AG04450 (cell line): ENCODE data around the gene ISL2. TPM values are rescaled to one million over a fixed set of nuclear protein-coding genes. Genes with fewer than 3 reads are reported as not detected.

Experiments used
- CTCF ChIA-PET: fragments of 300-600, 350-600 bp; formaldehyde crosslinking; extraction: SDS; loops from one replicate; lab custom pipeline; 2022; ENCODE audit warnings: antibody characterized with exemption, inconsistent platforms; lab: Charles Lee
- POLR2A ChIA-PET: fragments of 350-600 bp; formaldehyde crosslinking; extraction: SDS; loops from one replicate; lab custom pipeline; 2021; ENCODE audit warnings: antibody characterized with exemption, inconsistent platforms; lab: Yijun Ruan, JAX
- DNase-seq: peaks from one replicate; pipeline ENCODE4 v3.0.0-alpha.2; 2011; ENCODE audit warnings: low read depth, low spot score
- H3K27ac ChIP-seq: one replicate; pipeline ENCODE4 v1.5.1; 2012; ENCODE audit warnings: low read depth, low read length, control low read depth
- H3K27me3 ChIP-seq: one replicate; pipeline ENCODE4 v1.6.0; 2012; ENCODE audit warnings: low read length; ENCODE audit not compliant: control insufficient read depth, insufficient read depth
- H3K4me3 ChIP-seq: 2 replicates; pipeline ENCODE4 v1.5.1; 2011; ENCODE audit warnings: mild to moderate bottlenecking, low read depth, low read length, control low read depth
- H3K9me3 ChIP-seq: 2 replicates; pipeline ENCODE4 v1.5.1; 2012; ENCODE audit warnings: low read length; ENCODE audit not compliant: control insufficient read depth, insufficient read depth
- polyA plus RNA-seq: library from polyadenylated mRNA; depleted of rRNA; stranded (reverse); fragments of >200 nt; gene quantifications from 2 replicates; pipeline ENCODE4 v1.2.3, GENCODE V29; 2011
- TF ChIP-seq, protein P1 (sequence below): IDR thresholded peaks from 2 replicates; pipeline ENCODE4 v1.5.1; 2011; ENCODE audit warnings: low read depth, low read length, control low read depth, inconsistent platforms

The ISL2 gene
- polyA plus RNA-seq, 1 experiment, result 0.83 TPM

- CTCF ChIA-PET, result no interaction called here
- POLR2A ChIA-PET, result no interaction called here
These were observed 37.6 kb upstream of the ISL2 start for GRCh38 chr15:76298986-76299385.

GRCh38 chr15:76299786-76300185 is 36.8 kb upstream of the ISL2 start:
- no peak for DNase-seq
- no peaks in the 10 kb centered on the region for H3K9me3 ChIP-seq
- no peak overlapping the region for H3K4me3 ChIP-seq
- POLR2A ChIA-PET, result no interaction called here
- H3K27ac ChIP-seq, result no peak overlapping the region
- CTCF ChIA-PET, result no interaction called here
- H3K27me3 ChIP-seq, result no peaks in the 10 kb centered on the region
- TF ChIP-seq, protein P1, sequence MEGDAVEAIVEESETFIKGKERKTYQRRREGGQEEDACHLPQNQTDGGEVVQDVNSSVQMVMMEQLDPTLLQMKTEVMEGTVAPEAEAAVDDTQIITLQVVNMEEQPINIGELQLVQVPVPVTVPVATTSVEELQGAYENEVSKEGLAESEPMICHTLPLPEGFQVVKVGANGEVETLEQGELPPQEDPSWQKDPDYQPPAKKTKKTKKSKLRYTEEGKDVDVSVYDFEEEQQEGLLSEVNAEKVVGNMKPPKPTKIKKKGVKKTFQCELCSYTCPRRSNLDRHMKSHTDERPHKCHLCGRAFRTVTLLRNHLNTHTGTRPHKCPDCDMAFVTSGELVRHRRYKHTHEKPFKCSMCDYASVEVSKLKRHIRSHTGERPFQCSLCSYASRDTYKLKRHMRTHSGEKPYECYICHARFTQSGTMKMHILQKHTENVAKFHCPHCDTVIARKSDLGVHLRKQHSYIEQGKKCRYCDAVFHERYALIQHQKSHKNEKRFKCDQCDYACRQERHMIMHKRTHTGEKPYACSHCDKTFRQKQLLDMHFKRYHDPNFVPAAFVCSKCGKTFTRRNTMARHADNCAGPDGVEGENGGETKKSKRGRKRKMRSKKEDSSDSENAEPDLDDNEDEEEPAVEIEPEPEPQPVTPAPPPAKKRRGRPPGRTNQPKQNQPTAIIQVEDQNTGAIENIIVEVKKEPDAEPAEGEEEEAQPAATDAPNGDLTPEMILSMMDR, result no peak

More at GRCh38 chr15:76298986-76299385, 37.6 kb upstream of the ISL2 start:
- DNase-seq, result no peak
- H3K4me3 ChIP-seq, result no peak overlapping the region
- TF ChIP-seq, protein P1, result no peak
- no peaks in the 10 kb centered on the region for H3K9me3 ChIP-seq
- no peak overlapping the region for H3K27ac ChIP-seq
- H3K27me3 ChIP-seq, result no peaks in the 10 kb centered on the region

GRCh38 chr15:76303909-76304308 is 32.7 kb upstream of the ISL2 start:
- CTCF ChIA-PET, result no interaction called here
- Histone ChIP-seq H3K27me3 (no peaks in the 10 kb centered on the region), H3K4me3 (no peak overlapping the region), H3K27ac (no peak overlapping the region), H3K9me3 (no peaks in the 10 kb centered on the region; the same call in 1 of the 2 replicates)
- no peak for DNase-seq
- POLR2A ChIA-PET, result no interaction called here
- TF ChIP-seq, protein P1, result no peak

GRCh38 chr15:76309601-76310330 is 26.8 kb upstream of the ISL2 start:
- ChIA-PET CTCF (interaction anchor here (1.9 kb wide), 1 partner anchor 21 kb away, joined by 6 read pairs; no protein-coding TSS in a partner anchor), POLR2A (interaction anchor here (1.0 kb wide), 1 partner anchor 27 kb away, joined by 3 read pairs; the partner anchor contains the start of gene ISL2)
- H3K27me3 ChIP-seq, result no peaks in the 10 kb centered on the region
- DNase-seq, result no peak
- peak overlapping the region; percentile 90 for H3K4me3 ChIP-seq
- H3K9me3 ChIP-seq, result no peaks in the 10 kb centered on the region; the same call in 1 of the 2 replicates
- no peak overlapping the region for H3K27ac ChIP-seq
- TF ChIP-seq, protein P1, result no peak

GRCh38 chr15:76310475-76311099 is 26.0 kb upstream of the ISL2 start:
- CTCF ChIA-PET, result interaction anchor here (1.9 kb wide), 1 partner anchor 20 kb away, joined by 6 read pairs; no protein-coding TSS in a partner anchor
- Histone ChIP-seq H3K27me3 (no peaks in the 10 kb centered on the region), H3K9me3 (no peaks in the 10 kb centered on the region; the same call in 1 of the 2 replicates), H3K4me3 (peak overlapping the region; percentile 90), H3K27ac (peak overlapping the region; percentile 73)
- POLR2A ChIA-PET, result no interaction called here
- no peak for DNase-seq
- TF ChIP-seq, protein P1, result no peak
